ENCODE results near the gene CDH5.
"Not testable (repeated sequence)": the region's sequence is repeated elsewhere in the genome, so short reads cannot be mapped to it uniquely, and the experiment has no call there.

CDH5 gene

GRCh38 chr16:66439051-66439730 lies 72.7 kb downstream of the CDH5 start:
- Histone ChIP-seq H3K27ac (ENCODE audit: low read length) (no peak overlapping the region), H3K9me3 (ENCODE audit: control insufficient read depth, low read depth, low read length) (no peaks in the 10 kb centered on the region), H3K9ac (ENCODE audit: low read length) (no peak overlapping the region), H3K4me3 (ENCODE audit: low read length) (no peak overlapping the region), H3K36me3 (ENCODE audit: control insufficient read depth, low read depth, low read length) (no peaks in the 10 kb centered on the region), H3K27me3 (ENCODE audit: control insufficient read depth, insufficient read depth, low read length) (no peaks in the 10 kb centered on the region), H3K4me1 (ENCODE audit: control insufficient read depth, low read depth, low read length) (peaks cover 3% of the 10 kb centered on the region)

- no peaks in the 10 kb centered on the region for H3K27me3 ChIP-seq (ENCODE audit: control insufficient read depth, insufficient read depth, low read length)
- no peak overlapping the region for H3K27ac ChIP-seq (ENCODE audit: low read length)
- H3K9me3 ChIP-seq (ENCODE audit: control insufficient read depth, low read depth, low read length): no peaks in the 10 kb centered on the region
- H3K9ac ChIP-seq (ENCODE audit: low read length): no peak overlapping the region
- H3K4me1 ChIP-seq (ENCODE audit: control insufficient read depth, low read depth, low read length): no peaks in the 10 kb centered on the region
- no peaks in the 10 kb centered on the region for H3K36me3 ChIP-seq (ENCODE audit: control insufficient read depth, low read depth, low read length)
- no peak overlapping the region for H3K4me3 ChIP-seq (ENCODE audit: low read length)
These were observed 73.8 kb downstream of the CDH5 start for GRCh38 chr16:66440271-66440802.

DNA sequence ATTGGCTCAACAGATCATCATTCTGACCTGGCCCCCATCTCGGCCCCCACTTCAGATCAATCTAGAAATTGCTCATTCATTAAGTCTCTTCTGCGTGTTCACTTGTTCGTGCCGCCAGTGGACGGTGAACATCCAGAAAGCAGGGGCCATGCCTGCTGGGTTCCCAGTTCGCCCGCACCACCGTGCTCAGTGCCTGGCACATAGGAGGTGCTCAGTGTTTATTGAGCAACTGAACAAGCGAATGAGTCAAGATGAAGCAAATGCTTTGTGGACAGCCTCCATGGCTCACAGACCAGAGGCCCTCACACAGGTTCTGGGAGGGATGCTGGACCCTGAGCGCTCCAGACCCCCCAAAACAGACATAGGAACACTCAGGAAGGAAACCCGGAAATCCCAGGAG lies 74.5 kb downstream of the CDH5 start:
- H3K27ac ChIP-seq (ENCODE audit: low read length): no peak overlapping the region
- no peak overlapping the region for H3K4me3 ChIP-seq (ENCODE audit: low read length)
- H3K27me3 ChIP-seq (ENCODE audit: control insufficient read depth, insufficient read depth, low read length): no peaks in the 10 kb centered on the region
- H3K4me1 ChIP-seq (ENCODE audit: control insufficient read depth, low read depth, low read length): no peaks in the 10 kb centered on the region
- no peaks in the 10 kb centered on the region for H3K36me3 ChIP-seq (ENCODE audit: control insufficient read depth, low read depth, low read length)
- no peak overlapping the region for H3K9ac ChIP-seq (ENCODE audit: low read length)
- no peaks in the 10 kb centered on the region for H3K9me3 ChIP-seq (ENCODE audit: control insufficient read depth, low read depth, low read length)

DNA sequence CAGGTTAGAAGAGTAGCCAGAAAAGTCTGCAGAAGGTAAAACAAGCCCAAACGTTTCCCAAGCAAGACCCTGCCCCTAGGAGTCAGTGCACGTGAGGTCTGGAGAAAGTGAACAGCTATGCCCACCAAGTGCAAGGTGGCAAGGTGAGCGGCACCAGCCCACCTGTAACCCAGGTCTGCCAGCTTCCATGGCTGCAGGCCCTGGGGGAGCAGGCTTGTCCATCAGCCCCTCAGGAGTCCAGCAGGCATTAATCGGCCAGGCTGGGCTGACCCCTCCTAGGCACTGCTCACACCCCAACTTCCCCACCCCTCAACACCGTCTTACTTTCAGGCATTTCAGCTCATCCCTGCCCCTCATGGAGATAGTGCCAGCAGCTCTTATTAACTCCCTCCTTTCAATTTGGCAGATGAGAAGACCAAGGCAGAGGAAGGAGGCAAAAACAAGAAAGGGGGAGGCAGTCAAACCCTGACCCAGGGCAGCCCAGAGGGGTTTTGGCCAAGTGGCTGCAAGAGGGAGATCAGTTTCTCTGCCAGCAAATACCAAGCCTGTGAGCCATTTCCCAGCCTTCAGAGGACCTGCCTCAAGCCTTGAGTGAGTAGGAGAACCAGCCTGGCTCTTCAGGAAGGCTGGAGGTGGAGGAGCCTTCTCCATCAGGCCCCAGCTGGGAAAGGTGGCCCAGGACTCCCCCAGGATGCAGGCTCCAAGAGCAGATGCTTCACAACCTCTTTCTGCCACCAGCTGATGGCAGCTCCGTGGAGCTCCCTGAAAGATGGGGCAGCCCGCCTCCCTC lies 75.3 kb downstream of the CDH5 start:
- Histone ChIP-seq H3K36me3 (ENCODE audit: control insufficient read depth, low read depth, low read length) (no peaks in the 10 kb centered on the region), H3K4me1 (ENCODE audit: control insufficient read depth, low read depth, low read length) (no peaks in the 10 kb centered on the region), H3K9me3 (ENCODE audit: control insufficient read depth, low read depth, low read length) (no peaks in the 10 kb centered on the region), H3K4me3 (ENCODE audit: low read length) (no peak overlapping the region), H3K27me3 (ENCODE audit: control insufficient read depth, insufficient read depth, low read length) (no peaks in the 10 kb centered on the region), H3K27ac (ENCODE audit: low read length) (no peak overlapping the region), H3K9ac (ENCODE audit: low read length) (no peak overlapping the region)

DNA sequence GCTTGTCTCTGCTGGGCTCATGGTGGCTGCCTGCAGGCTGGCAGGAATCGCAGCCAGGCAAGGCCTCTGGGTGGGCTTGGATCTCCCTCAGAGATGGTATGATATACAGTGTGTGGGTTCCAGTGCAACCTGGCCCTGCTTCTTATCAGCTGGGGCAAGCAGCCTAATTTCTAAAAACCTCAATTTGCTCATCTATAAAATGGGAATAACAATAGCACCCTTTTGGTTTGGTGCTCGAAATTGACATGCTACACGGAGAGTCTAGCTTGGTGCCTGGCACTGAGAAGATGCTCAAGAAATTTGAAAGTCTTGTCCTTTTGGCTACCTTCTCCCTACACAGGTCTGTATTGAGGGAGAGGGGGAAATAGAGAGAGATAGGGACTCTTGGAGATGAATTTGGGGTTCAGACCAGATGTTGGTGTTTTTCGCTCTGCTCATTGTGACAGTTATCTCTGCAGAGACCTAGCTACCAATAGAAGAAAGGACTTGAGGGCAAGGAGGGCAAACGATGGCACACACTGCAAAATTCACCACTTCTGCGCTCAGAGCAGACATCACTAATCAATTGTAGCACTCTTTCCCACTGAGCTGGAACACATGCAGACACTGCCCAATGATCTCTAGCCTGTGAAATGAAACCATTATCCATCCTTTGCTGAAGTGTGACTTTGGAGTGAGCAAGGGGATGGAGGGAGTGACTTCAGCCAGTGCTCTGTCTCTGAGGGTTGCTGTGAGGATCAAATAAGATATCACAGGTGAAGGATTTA lies 76.2 kb downstream of the CDH5 start:
- Histone ChIP-seq H3K27me3 (ENCODE audit: control insufficient read depth, insufficient read depth, low read length) (no peaks in the 10 kb centered on the region), H3K9me3 (ENCODE audit: control insufficient read depth, low read depth, low read length) (no peaks in the 10 kb centered on the region), H3K27ac (ENCODE audit: low read length) (no peak overlapping the region), H3K9ac (ENCODE audit: low read length) (no peak overlapping the region), H3K4me3 (ENCODE audit: low read length) (no peak overlapping the region), H3K36me3 (ENCODE audit: control insufficient read depth, low read depth, low read length) (no peaks in the 10 kb centered on the region), H3K4me1 (ENCODE audit: control insufficient read depth, low read depth, low read length) (no peaks in the 10 kb centered on the region)

GRCh38 chr16:66443269-66443652 lies 76.8 kb downstream of the CDH5 start:
- Histone ChIP-seq H3K9ac (ENCODE audit: low read length) (no peak overlapping the region), H3K4me3 (ENCODE audit: low read length) (no peak overlapping the region), H3K27ac (ENCODE audit: low read length) (no peak overlapping the region), H3K27me3 (ENCODE audit: control insufficient read depth, insufficient read depth, low read length) (no peaks in the 10 kb centered on the region), H3K36me3 (ENCODE audit: control insufficient read depth, low read depth, low read length) (no peaks in the 10 kb centered on the region), H3K9me3 (ENCODE audit: control insufficient read depth, low read depth, low read length) (no peaks in the 10 kb centered on the region), H3K4me1 (ENCODE audit: control insufficient read depth, low read depth, low read length) (no peaks in the 10 kb centered on the region)

DNA sequence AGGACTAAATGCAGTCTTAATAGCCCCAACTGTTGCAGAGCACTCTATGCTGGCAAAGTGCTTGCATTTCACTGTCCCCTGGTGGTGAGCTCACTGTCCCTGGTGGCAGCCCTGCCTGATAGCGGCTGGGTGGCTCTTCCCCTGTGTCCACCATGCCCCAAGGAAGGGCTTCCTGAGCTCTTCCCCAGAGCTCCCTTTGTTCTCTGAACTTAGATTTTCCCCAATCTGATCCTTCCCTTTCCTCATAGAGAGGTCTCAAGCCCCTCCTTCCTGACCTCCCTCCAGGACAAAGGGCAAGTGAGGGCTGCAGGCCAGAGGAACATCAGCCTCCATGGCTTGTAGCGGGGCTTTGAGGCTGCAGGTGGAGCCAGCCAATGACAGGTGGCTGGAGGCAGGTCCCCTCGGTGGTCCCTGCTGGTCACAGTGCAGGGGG lies 77.6 kb downstream of the CDH5 start:
- Histone ChIP-seq H3K9ac (ENCODE audit: low read length) (no peak overlapping the region), H3K9me3 (ENCODE audit: control insufficient read depth, low read depth, low read length) (no peaks in the 10 kb centered on the region), H3K4me3 (ENCODE audit: low read length) (no peak overlapping the region), H3K27ac (ENCODE audit: low read length) (no peak overlapping the region), H3K4me1 (ENCODE audit: control insufficient read depth, low read depth, low read length) (no peaks in the 10 kb centered on the region), H3K36me3 (ENCODE audit: control insufficient read depth, low read depth, low read length) (no peaks in the 10 kb centered on the region), H3K27me3 (ENCODE audit: control insufficient read depth, insufficient read depth, low read length) (no peaks in the 10 kb centered on the region)

DNA sequence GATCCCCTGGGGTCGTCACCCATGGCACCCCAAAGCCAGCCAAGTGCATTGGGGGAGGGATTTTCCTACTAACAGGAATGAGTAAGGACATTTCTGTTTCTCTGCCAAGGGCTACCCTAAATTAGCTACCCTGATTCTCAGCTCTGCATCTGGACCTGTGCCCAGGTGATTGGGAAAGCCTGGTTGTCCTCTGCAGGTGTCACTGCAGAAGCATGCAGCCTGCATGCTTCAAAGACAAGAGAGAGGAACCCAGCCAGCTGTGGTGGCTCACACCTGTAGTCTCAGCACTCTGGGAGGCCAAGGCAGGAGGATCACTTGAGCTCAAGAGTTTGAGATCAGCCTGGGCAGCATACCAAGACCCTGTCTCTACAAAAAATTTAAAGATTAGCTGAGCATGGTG lies 80.2 kb downstream of the CDH5 start:
- Histone ChIP-seq H3K9me3 (ENCODE audit: control insufficient read depth, low read depth, low read length) (no peaks in the 10 kb centered on the region), H3K9ac (ENCODE audit: low read length) (no peak overlapping the region), H3K4me1 (ENCODE audit: control insufficient read depth, low read depth, low read length) (no peaks in the 10 kb centered on the region), H3K4me3 (ENCODE audit: low read length) (no peak overlapping the region), H3K36me3 (ENCODE audit: control insufficient read depth, low read depth, low read length) (no peaks in the 10 kb centered on the region), H3K27ac (ENCODE audit: low read length) (no peak overlapping the region), H3K27me3 (ENCODE audit: control insufficient read depth, insufficient read depth, low read length) (no peaks in the 10 kb centered on the region)

DNA sequence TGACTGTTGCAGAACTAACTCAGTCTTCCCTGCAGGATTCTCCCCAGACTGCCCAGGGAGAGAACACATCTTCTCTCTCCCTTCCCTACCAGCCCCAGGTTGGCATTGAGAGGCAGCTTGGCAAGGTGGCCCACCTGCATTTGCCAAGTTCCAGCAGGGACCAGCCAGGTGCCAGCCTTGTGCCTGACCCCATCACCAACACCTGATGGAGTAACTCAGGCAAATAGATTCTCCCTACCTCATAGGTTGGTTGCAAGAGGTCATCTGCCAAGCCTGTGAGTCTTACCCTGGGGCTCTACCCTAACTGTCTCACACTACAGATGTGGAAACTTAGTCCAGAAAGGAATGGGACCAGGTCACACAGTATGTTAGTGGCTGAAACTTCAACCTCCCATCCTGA lies 81.0 kb downstream of the CDH5 start:
- Histone ChIP-seq H3K27me3 (ENCODE audit: control insufficient read depth, insufficient read depth, low read length) (no peaks in the 10 kb centered on the region), H3K9ac (ENCODE audit: low read length) (no peak overlapping the region), H3K27ac (ENCODE audit: low read length) (no peak overlapping the region), H3K4me3 (ENCODE audit: low read length) (no peak overlapping the region), H3K4me1 (ENCODE audit: control insufficient read depth, low read depth, low read length) (no peaks in the 10 kb centered on the region), H3K9me3 (ENCODE audit: control insufficient read depth, low read depth, low read length) (no peaks in the 10 kb centered on the region), H3K36me3 (ENCODE audit: control insufficient read depth, low read depth, low read length) (no peaks in the 10 kb centered on the region)

DNA sequence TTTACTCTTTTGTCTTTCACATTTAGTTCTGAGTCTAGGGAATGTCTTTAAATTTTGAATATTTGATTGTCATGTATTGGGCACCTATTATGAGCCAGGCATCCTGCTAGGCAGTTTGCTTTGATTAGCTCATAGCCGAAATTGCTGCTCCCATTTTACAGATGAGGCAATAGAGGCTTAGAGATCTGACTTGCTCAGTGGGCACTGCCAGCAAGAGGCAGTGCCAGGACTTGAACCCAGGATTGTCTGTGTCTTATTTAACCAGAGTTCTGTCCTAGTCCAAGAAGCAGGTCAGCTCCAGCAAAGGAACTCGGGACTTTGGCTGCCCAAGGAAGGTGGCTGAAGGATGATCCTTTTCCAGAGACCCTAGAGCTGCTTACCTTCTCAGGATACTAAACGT lies 85.1 kb downstream of the CDH5 start:
- Histone ChIP-seq H3K9ac (ENCODE audit: low read length) (no peak overlapping the region), H3K27ac (ENCODE audit: low read length) (no peak overlapping the region), H3K36me3 (ENCODE audit: control insufficient read depth, low read depth, low read length) (no peaks in the 10 kb centered on the region), H3K4me3 (ENCODE audit: low read length) (no peak overlapping the region), H3K9me3 (ENCODE audit: control insufficient read depth, low read depth, low read length) (no peaks in the 10 kb centered on the region), H3K27me3 (ENCODE audit: control insufficient read depth, insufficient read depth, low read length) (no peaks in the 10 kb centered on the region), H3K4me1 (ENCODE audit: control insufficient read depth, low read depth, low read length) (no peaks in the 10 kb centered on the region)

DNA sequence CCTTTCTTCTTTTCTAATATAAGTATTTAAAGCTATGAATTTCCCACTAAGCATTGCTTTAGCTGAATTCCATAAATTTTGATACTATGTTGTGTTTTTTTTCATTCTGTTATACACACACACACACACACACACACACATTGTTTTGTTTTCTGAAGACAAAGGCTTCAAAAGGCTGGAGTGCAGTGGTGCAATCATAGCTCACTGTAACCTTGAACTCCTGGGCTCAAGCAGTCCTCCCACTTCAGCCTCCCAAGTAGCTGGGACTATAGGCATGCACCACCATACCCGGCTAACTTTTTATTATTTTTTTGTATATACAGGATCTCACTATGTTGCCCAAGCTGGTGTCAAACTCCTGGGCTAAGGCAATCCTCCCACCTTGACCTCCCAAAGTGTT lies 86.7 kb downstream of the CDH5 start:
- not testable (repeated sequence) for H3K4me1 ChIP-seq (ENCODE audit: control insufficient read depth, low read depth, low read length); H3K27me3 ChIP-seq (ENCODE audit: control insufficient read depth, insufficient read depth, low read length); H3K4me3 ChIP-seq (ENCODE audit: low read length); H3K9me3 ChIP-seq (ENCODE audit: control insufficient read depth, low read depth, low read length); H3K9ac ChIP-seq (ENCODE audit: low read length); H3K27ac ChIP-seq (ENCODE audit: low read length); H3K36me3 ChIP-seq (ENCODE audit: control insufficient read depth, low read depth, low read length)

All from iPS-18a (cell line).